ENCODE measurements around the gene HMCN2. TPM values are rescaled to one million over a fixed set of nuclear protein-coding genes. Genes with fewer than 3 reads are reported as not detected.

HMCN2 gene
- total RNA-seq, 4 donors from 2014 or later: 0.68 to 9.2 (median 4.7) TPM

DNA sequence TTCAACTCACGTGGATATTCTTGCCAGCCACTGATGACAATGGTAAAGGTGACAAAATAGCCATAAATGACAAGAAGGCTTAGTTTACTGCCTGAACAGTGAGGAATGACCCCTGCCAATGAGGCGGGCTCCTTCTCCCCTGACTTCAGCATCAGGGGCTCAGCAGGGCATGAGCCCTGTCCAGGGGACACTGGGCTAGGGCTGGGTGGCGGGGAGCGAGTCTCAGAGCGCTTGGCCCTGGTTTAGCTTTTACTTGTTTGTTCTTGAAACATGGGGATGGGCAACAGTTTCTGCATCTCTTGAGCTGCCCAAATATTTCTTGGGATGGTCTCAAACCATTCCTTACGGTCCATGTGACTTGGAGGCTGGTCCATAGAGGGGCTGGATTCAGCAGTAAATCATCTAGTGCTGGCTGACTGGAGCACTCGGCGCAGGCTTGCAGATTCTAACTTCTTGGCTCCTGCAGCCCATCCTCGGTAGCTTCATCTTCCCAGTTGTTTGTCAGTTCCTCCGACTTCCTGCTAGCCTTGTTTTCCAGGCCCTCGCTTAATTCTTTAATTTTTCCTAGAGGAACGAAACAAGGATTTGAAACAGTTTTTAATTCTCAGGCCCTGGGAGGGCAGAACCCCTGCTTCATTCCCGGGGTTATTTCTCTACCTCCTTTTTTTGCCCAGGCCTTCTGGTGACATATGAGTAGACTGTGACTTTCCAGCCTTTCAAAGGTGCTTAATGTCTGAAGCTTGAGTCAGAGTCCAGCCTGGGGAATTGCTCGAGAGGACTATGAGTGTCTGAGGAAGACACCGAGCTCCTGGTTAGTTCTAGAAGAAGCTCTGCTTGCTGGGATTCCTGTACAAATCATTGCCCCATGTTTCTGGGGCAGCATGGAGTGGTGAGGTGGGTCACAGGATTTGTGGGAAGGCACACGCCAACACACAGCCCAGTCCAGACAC is 4.5 kb upstream of the HMCN2 start:
- TF ChIP-seq, protein P1, sequence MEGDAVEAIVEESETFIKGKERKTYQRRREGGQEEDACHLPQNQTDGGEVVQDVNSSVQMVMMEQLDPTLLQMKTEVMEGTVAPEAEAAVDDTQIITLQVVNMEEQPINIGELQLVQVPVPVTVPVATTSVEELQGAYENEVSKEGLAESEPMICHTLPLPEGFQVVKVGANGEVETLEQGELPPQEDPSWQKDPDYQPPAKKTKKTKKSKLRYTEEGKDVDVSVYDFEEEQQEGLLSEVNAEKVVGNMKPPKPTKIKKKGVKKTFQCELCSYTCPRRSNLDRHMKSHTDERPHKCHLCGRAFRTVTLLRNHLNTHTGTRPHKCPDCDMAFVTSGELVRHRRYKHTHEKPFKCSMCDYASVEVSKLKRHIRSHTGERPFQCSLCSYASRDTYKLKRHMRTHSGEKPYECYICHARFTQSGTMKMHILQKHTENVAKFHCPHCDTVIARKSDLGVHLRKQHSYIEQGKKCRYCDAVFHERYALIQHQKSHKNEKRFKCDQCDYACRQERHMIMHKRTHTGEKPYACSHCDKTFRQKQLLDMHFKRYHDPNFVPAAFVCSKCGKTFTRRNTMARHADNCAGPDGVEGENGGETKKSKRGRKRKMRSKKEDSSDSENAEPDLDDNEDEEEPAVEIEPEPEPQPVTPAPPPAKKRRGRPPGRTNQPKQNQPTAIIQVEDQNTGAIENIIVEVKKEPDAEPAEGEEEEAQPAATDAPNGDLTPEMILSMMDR (IDR thresholded peaks at IDR 0.05; ENCODE audit: low read depth): no peak

DNA sequence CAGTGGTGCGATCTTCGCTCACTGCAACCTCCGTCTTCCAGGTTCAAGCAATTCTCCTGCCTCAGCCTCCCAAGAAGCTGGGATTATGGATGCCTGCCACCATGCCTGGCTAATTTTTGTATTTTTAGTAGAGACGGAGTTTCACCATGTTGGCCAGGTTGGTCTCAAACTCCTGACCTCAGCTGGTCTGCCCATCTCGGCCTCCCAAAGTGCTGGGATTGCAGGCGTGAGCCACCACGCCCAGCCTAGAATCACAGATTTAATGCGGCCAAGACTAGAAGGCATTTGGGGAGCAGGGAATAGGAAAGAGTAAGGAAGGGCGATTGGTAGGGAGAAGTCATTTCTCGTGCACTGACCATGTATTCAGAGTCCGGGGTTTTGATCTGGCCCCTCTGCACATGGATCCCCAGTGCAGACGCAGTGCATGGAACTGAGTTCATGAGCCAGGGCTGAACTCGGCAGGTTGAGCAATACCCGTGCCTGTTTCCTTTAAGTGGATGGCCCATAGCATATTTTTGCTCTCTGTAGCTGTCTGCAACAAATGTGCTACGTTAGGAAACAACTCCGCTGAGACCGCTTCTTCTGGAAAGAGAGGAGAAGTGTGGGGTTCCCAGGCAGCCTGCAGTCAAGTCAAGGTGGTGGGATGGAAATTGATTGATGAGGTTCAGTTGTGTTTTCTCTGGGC is 3.4 kb upstream of the HMCN2 start:
- TF ChIP-seq, protein P1 (IDR thresholded peaks at IDR 0.05; ENCODE audit: low read depth): no peak

DNA sequence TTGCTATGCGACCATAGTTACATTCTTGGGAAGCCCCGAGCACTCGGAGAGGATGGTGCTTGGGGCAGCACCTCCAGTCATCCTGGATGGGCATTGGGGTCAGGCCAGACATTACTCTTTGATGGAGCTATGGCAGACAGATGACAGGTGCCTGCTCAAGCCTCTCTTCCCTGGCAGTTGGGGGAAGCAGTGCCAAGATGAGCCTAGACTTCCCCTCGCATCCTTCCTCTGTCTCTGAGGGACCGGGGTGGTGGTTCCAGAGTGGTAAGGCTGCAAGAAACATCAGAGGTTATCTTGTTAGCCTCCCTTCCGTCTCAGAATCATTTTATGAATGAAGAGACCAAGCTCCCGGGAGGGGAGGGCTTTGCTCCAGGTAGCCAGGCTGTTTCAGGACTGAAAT is 2.8 kb upstream of the HMCN2 start:
- TF ChIP-seq, protein P1 (IDR thresholded peaks at IDR 0.05; ENCODE audit: low read depth): no peak

DNA sequence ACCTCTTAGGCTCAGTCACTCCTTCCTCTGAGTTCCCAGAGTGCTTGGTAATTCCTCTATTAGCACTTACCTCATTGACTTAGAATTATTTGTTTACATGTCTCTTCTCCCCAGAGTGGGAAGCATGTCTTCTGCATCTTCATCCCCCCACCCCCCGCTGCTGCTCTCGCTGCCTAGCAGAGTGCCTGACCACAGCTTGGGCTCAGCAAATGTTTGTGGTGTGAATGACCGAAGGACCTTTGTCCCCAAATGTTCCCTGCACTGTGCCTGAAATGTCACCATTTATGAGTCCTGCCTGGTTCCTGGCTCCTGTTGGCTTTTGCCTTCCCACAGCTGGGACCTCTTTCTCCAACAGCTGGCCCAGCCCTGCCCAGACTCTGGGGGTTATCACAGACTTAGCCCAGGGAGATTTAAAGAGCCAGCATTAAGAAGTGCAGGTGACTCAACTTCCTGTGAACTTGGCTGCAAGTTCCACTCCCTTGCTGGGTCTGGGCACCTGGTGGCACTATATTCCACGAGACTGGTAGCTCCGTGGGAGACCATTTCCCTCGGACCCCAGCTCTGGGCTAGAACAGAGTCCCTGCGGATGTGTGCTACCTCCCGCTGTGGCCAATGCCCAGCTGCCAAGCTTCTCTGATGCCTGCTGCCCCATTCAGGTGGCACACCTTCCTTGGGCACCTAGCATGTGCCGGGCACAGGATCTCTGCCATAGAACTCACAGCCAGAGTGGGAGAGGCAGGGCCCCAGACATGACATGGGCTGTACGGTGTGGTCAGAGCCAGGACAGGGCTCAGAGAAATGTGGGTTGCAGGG is 1.8 kb upstream of the HMCN2 start:
- TF ChIP-seq, protein P1 (IDR thresholded peaks at IDR 0.05; ENCODE audit: low read depth): no peak

DNA sequence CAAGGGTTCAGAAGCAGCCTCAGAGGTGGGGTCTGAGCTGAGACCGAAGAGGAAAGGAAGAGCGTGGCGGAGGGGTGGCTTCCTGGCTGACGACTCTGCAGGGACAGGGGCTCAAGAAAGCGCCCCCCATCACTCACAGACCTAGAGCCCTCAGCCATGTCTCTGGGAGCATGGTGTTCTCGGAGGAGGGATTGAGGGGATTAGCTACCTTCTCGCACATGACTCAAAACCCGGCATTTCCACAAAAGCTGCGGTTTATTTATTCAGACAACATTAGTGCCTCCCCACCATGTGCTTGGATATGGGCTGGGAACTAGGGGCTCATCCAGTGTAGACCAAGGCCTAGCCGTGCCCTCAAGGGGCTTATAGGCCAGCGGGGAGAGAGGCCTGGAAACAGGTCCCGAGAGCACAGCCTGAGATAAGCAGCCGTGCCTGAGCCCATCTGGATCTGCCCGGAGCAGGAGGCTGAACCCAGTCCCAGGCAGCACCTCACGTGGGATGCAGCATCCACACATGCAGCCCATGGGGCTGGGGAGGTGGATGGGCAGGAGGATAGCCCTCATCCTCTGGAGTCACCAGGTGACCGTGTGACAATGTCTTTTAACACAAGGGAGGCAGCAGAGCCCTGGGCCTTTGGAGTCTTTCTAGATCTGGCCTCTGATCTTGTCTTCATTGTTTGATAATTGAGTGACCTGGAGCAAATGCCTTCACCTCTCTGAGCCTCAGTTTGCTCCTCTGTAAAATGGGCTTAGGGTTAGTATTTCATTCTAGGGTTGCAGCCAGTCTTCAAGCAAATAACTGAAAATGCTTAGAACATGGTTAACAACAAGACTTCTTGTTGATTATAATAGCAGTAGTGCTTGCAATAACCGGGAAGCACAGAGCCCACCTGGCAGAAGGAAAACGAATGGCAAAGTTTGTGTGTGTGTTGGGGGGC is 878 bp upstream of the HMCN2 start:
- TF ChIP-seq, protein P1 (IDR thresholded peaks at IDR 0.05; ENCODE audit: low read depth): no peak

DNA sequence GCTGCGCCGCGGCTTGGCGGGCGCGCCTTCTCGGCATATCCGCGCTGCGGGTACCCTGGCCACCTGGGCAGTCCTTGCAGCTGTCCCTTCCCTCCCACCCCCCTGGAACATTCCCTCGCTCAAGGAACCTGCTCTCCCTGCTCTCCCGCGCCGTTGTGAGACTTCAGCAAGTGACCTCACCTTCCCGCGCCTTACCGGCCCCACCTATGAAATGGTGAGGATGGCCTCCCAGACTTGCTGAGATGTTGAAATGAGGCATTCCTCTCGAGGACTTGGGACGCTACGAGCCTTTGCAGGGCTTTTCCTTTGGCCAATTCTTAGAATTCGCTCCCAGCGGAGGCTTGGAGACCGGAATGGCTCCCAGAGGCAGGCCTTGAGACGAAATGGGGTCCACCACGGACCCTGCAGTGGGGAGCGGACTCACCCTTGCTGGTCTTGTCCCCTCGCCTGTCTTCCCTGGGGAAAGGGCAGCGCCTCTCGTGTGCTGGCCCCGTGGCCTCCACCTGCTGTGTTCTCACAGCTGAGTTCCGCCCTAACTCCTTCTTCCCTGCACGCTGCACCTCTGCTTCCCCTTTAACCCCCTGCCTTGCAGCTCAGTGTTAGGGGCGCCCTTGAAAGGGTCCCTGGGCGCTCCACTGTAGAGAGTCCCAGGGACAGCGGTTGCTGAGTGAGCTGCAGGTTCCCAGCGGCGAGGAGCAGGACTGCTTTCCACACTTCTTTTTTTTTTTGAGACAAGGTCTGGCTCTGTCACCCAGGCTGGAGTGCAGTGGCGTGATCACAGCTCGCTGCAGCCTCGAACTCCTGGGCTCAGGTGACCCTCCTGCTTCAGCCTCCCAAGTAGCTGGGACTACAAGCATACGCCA is 907 bp downstream of the HMCN2 start:
- TF ChIP-seq, protein P1 (IDR thresholded peaks at IDR 0.05; ENCODE audit: low read depth): no peak
